ENCODE results near the gene PTPRE. TPM values are rescaled to one million over a fixed set of nuclear protein-coding genes. Genes with fewer than 3 reads are reported as not detected.
A peak's percentile ranks its signal among the peaks of the same experiment; 100 is the strongest.

PTPRE gene
- total RNA-seq, 1 experiment from 2014 or later = 0.50 TPM

DNA sequence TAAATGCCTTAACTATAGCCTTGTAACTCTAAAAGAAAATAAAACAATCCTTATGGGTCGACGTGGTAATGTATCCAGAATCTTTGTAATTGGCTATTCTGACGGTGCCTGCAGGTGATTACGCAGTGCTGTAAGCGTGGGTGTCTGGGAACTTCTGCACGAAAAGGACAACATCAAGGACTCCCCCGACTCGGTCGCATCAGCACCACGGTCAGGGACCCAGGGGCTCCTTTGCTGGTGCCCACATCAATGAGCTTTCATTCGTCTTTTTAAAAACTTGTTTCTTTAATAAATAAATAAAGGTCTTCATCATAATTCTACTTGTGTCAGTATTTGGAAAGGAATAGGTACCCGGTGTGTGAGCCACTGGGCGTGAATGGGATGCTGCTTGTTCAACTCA lies 206.1 kb downstream of the PTPRE start:
- no peak for DNase-seq
- Histone ChIP-seq H3K27me3 (replicated peaks; ENCODE audit: control insufficient read depth, insufficient read depth, low read length) (no peaks in the 10 kb centered on the region), H3K4me1 (no peaks in the 10 kb centered on the region), H3K9me3 (no peaks in the 10 kb centered on the region), H3K4me3 (ENCODE audit: low read depth, low read length) (no peak overlapping the region), H3K36me3 (ENCODE audit: control insufficient read depth, insufficient read depth, low read length) (peaks cover 1% of the 10 kb centered on the region; the same call in 1 of the 2 replicates)
- Mint-ChIP-seq H3K27me3 (ENCODE audit: insufficient read depth, unreplicated experiment) (no peaks in the 10 kb centered on the region), H3K27ac (ENCODE audit: unreplicated experiment) (no peak overlapping the region), H3K9me3 (ENCODE audit: unreplicated experiment) (no peaks in the 10 kb centered on the region), H3K4me1 (ENCODE audit: low read depth, unreplicated experiment) (no peaks in the 10 kb centered on the region), H3K4me3 (ENCODE audit: unreplicated experiment) (no peak overlapping the region), H3K36me3 (ENCODE audit: insufficient read depth, unreplicated experiment) (peaks cover 78% of the 10 kb centered on the region)
- BruUV-seq (replicated peaks) = no TSS peak
- intact Hi-C loops (cut with micrococcal nuclease; ENCODE audit: unreplicated experiment) = no loop called here
- POLR2A ChIA-PET = no interaction called here
- TF ChIP-seq, protein P1, sequence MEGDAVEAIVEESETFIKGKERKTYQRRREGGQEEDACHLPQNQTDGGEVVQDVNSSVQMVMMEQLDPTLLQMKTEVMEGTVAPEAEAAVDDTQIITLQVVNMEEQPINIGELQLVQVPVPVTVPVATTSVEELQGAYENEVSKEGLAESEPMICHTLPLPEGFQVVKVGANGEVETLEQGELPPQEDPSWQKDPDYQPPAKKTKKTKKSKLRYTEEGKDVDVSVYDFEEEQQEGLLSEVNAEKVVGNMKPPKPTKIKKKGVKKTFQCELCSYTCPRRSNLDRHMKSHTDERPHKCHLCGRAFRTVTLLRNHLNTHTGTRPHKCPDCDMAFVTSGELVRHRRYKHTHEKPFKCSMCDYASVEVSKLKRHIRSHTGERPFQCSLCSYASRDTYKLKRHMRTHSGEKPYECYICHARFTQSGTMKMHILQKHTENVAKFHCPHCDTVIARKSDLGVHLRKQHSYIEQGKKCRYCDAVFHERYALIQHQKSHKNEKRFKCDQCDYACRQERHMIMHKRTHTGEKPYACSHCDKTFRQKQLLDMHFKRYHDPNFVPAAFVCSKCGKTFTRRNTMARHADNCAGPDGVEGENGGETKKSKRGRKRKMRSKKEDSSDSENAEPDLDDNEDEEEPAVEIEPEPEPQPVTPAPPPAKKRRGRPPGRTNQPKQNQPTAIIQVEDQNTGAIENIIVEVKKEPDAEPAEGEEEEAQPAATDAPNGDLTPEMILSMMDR (IDR thresholded peaks at IDR 0.05; ENCODE audit: insufficient read depth in 1 of 2, low read depth in 1 of 2, low read length in 1 of 2, severe bottlenecking in 1 of 2, unreplicated experiment in 1 of 2) = no peak
- CTCF ChIA-PET = no interaction called here

DNA sequence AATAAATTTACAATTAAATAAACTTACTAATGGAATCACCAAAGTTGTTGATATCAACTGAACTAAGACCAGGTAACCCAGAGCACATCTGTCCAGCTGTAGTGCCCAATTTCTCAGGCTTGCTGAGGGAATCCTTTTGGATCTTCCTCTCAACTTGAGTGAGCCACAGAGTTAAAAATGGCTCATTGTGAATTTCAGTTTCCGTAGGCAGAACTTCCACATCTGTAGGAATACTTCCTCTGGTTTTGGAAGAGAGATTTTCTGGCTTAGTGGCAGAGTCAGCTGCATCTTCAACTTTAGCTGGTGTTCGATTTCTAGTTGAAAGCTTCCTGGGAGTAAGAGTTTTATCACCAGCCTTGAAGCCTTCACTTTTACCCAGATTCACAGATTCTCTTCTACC lies 208.0 kb downstream of the PTPRE start:
- intact Hi-C loops (cut with micrococcal nuclease; ENCODE audit: unreplicated experiment) = no loop called here
- CTCF ChIA-PET = no interaction called here

DNA sequence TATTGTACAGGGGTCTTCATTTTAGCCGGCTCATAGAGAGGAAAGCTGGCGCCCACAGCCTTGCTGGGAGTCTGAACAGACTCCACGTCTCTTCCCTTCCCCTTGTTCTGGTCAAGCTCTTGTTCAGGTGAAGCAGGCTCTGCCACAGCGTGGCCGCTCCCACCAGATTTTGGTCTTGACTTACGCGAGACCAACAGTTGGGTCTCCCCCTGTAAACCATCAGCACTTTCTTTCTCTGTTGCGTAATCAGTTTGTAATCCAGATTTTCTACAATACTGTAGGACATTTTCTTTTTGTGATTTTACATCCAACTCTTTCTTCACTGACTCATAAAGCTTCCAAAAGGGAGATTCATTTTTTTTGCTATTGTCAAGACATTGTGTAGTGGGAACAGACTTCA lies 208.5 kb downstream of the PTPRE start:
- H3K4me3 Mint-ChIP-seq (ENCODE audit: unreplicated experiment) = no peak overlapping the region
- ChIA-PET POLR2A (no interaction called here), CTCF (no interaction called here)
- H3K27me3 ChIP-seq (replicated peaks; ENCODE audit: control insufficient read depth, insufficient read depth, low read length) = no peaks in the 10 kb centered on the region
- no peaks in the 10 kb centered on the region for H3K9me3 Mint-ChIP-seq (ENCODE audit: unreplicated experiment)
- no peaks in the 10 kb centered on the region for H3K27me3 Mint-ChIP-seq (ENCODE audit: insufficient read depth, unreplicated experiment)
- no peaks in the 10 kb centered on the region; the same call in 1 of the 2 replicates for H3K4me1 ChIP-seq
- intact Hi-C loops (cut with micrococcal nuclease; ENCODE audit: unreplicated experiment) = no loop called here
- H3K4me1 Mint-ChIP-seq (ENCODE audit: low read depth, unreplicated experiment) = no peaks in the 10 kb centered on the region
- DNase-seq = no peak
- BruUV-seq (replicated peaks) = TSS peak; percentile 32
- H3K9me3 ChIP-seq = no peaks in the 10 kb centered on the region
- H3K27ac Mint-ChIP-seq (ENCODE audit: unreplicated experiment) = no peak overlapping the region
- H3K36me3 ChIP-seq (ENCODE audit: control insufficient read depth, insufficient read depth, low read length) = peaks cover 4% of the 10 kb centered on the region
- H3K4me3 ChIP-seq (ENCODE audit: low read depth, low read length) = no peak overlapping the region
- TF ChIP-seq, protein P1 (IDR thresholded peaks at IDR 0.05; ENCODE audit: insufficient read depth in 1 of 2, low read depth in 1 of 2, low read length in 1 of 2, severe bottlenecking in 1 of 2, unreplicated experiment in 1 of 2) = no peak
- peaks cover 96% of the 10 kb centered on the region for H3K36me3 Mint-ChIP-seq (ENCODE audit: insufficient read depth, unreplicated experiment)

More for the DNA sequence above, 208.0 kb downstream of the PTPRE start:
- no peak for DNase-seq
- Mint-ChIP-seq H3K27me3 (ENCODE audit: insufficient read depth, unreplicated experiment) (no peaks in the 10 kb centered on the region), H3K36me3 (ENCODE audit: insufficient read depth, unreplicated experiment) (peaks cover 96% of the 10 kb centered on the region), H3K27ac (ENCODE audit: unreplicated experiment) (no peak overlapping the region), H3K9me3 (ENCODE audit: unreplicated experiment) (no peaks in the 10 kb centered on the region), H3K4me1 (ENCODE audit: low read depth, unreplicated experiment) (no peaks in the 10 kb centered on the region), H3K4me3 (ENCODE audit: unreplicated experiment) (no peak overlapping the region)
- no peaks in the 10 kb centered on the region for H3K9me3 ChIP-seq
- no peaks in the 10 kb centered on the region; the same call in 1 of the 2 replicates for H3K4me1 ChIP-seq
- H3K27me3 ChIP-seq (replicated peaks; ENCODE audit: control insufficient read depth, insufficient read depth, low read length) = no peaks in the 10 kb centered on the region
- no peak overlapping the region for H3K4me3 ChIP-seq (ENCODE audit: low read depth, low read length)
- POLR2A ChIA-PET = no interaction called here
- peaks cover 4% of the 10 kb centered on the region for H3K36me3 ChIP-seq (ENCODE audit: control insufficient read depth, insufficient read depth, low read length)
- no TSS peak for BruUV-seq (replicated peaks)
- TF ChIP-seq, protein P1 (IDR thresholded peaks at IDR 0.05; ENCODE audit: insufficient read depth in 1 of 2, low read depth in 1 of 2, low read length in 1 of 2, severe bottlenecking in 1 of 2, unreplicated experiment in 1 of 2) = no peak
